Measurements from ENCODE around the gene KCTD5.
"Not testable (repeated sequence)": the region's sequence is repeated elsewhere in the genome, so short reads cannot be mapped to it uniquely, and the experiment has no call there.

KCTD5 gene

GRCh38 chr16:2710711-2711231 lies 28.4 kb downstream of the KCTD5 start:
- DNase-seq: no peak

GRCh38 chr16:2711370-2712062 lies 29.2 kb downstream of the KCTD5 start:
- DNase-seq: no peak

GRCh38 chr16:2712063-2712441 lies 29.7 kb downstream of the KCTD5 start:
- no peak for DNase-seq

GRCh38 chr16:2712546-2712945 lies 30.2 kb downstream of the KCTD5 start:
- DNase-seq: no peak

GRCh38 chr16:2713523-2713922 lies 31.2 kb downstream of the KCTD5 start:
- DNase-seq: no peak

- no peak for DNase-seq
These were observed 31.9 kb downstream of the KCTD5 start for GRCh38 chr16:2713985-2714774.

- no peak for DNase-seq
These were observed 32.7 kb downstream of the KCTD5 start for GRCh38 chr16:2715064-2715463.

- DNase-seq: peak; percentile 76 to 78
These were observed 33.2 kb downstream of the KCTD5 start for GRCh38 chr16:2715519-2715918.

- no peak for DNase-seq
These were observed 33.9 kb downstream of the KCTD5 start for GRCh38 chr16:2715966-2716885.

- DNase-seq: no peak
These were observed 34.6 kb downstream of the KCTD5 start for GRCh38 chr16:2716948-2717347.

GRCh38 chr16:2717383-2718263 lies 35.3 kb downstream of the KCTD5 start:
- no peak for DNase-seq

GRCh38 chr16:2719328-2720063 lies 37.2 kb downstream of the KCTD5 start:
- DNase-seq: no peak

- DNase-seq: no peak
These were observed 37.7 kb downstream of the KCTD5 start, which contains the start of gene PRSS27 for GRCh38 chr16:2720064-2720457. TSS of gene PRSS27 (minus strand) at chr16:2720224. CDS start at chr16:2720160, 64 bp downstream.

GRCh38 chr16:2720719-2721633 lies 38.7 kb downstream of the KCTD5 start:
- peak; percentile 80 to 85 for DNase-seq

GRCh38 chr16:2721634-2722173 lies 39.4 kb downstream of the KCTD5 start:
- not testable (repeated sequence) for DNase-seq

GRCh38 chr16:2724088-2724676 lies 41.9 kb downstream of the KCTD5 start:
- DNase-seq: no peak

GRCh38 chr16:2724816-2725348 lies 42.6 kb downstream of the KCTD5 start:
- DNase-seq: no peak

GRCh38 chr16:2726923-2727322 lies 44.6 kb downstream of the KCTD5 start:
- DNase-seq: no peak

GRCh38 chr16:2728034-2728433 lies 45.7 kb downstream of the KCTD5 start:
- DNase-seq: no peak
